Testis (tissue), 3 donors: ENCODE measurements around the gene IL5RA. TPM values are rescaled to one million over a fixed set of nuclear protein-coding genes. Genes with fewer than 3 reads are reported as not detected.

Experiments
- DNase-seq: peaks from one replicate; pipeline ENCODE4 v3.0.0-alpha.2; 2019
- H3K27ac ChIP-seq, 2 donors: fragments of 200-600 bp; sonication (generic); one replicate each; pipeline ENCODE4 v1.5.1; 2019
- H3K27me3 ChIP-seq: fragments of 200-600 bp; sonication (generic); one replicate; pipeline ENCODE4 v1.5.1; 2019
- H3K36me3 ChIP-seq: fragments of 200-600 bp; sonication (generic); one replicate; pipeline ENCODE4 v1.5.1; 2017; ENCODE audit warnings: low read depth; ENCODE audit errors: missing control alignments
- H3K4me1 ChIP-seq: fragments of 200-600 bp; sonication (generic); one replicate; pipeline ENCODE4 v1.5.1; 2019
- H3K4me3 ChIP-seq, 2 donors: fragments of 200-600 bp; sonication (generic); one replicate each; pipeline ENCODE4 v1.5.1; 2017 to 2019
- H3K9me3 ChIP-seq: fragments of 200-600 bp; sonication (generic); one replicate; pipeline ENCODE4 v1.5.1; 2017
- CTCF ChIP-seq, 3 experiments: fragments of 450-650 bp in 2 of 3; fragments of 200-600 bp in 1 of 3; sonication (generic) in 1 of 3; IDR thresholded peaks; one replicate each; pipeline ENCODE4 v1.5.1; 2016 to 2019; ENCODE audit warnings: antibody characterized with exemption in 3 of 3, mild to moderate bottlenecking in 2 of 3, moderate library complexity in 1 of 3
- POLR2A ChIP-seq: fragments of 450-650 bp; IDR thresholded peaks from one replicate; pipeline ENCODE4 v1.6.1; 2017; ENCODE audit warnings: antibody characterized with exemption, mild to moderate bottlenecking, moderate library complexity
- WGBS, 2 donors: methylation state at CpG; one replicate each; pipeline ENCODE4 v1.1.5; 2018; 5-methylcytosine and 5-hydroxymethylcytosine counted together
- intact Hi-C: fragments of 100-400 bp; cut with DNase I; formaldehyde crosslinking; loops from one replicate; pipeline ENCODE4 v1.15.1; 2023; ENCODE audit warnings: low total_unique reads
- polyA plus RNA-seq: library from polyadenylated mRNA; stranded (reverse); fragments of 350-450 nt; fragmentation: Illumina TruSeq; extraction: RNeasy Lipid Tissue Mini Kit (QIAGEN cat#74804); gene quantifications from one replicate; pipeline ENCODE4 v1.2.3, GENCODE V29; 2014; ENCODE audit warnings: low read depth, low replicate concordance; ENCODE audit not compliant: insufficient read depth
- total RNA-seq, 2 donors: library from RNA; depleted of rRNA; stranded (reverse); fragments of >200 nt; gene quantifications; one replicate each; pipeline ENCODE4 v1.2.3, GENCODE V29; 2016

IL5RA gene
- total and polyA plus RNA-seq, 3 donors from 2014 or later: 0.43 to 1.8 (median 0.87) TPM

GRCh38 chr3:3069723-3070122 is 40.5 kb downstream of the IL5RA start:
- no peaks in the 10 kb centered on the region for H3K36me3 ChIP-seq
- no peaks in the 10 kb centered on the region for H3K9me3 ChIP-seq
- H3K4me1 ChIP-seq: no peaks in the 10 kb centered on the region
- intact Hi-C loops: no loop called here
- TF ChIP-seq CTCF (IDR thresholded peaks at IDR 0.05) (no peak), POLR2A (no peak)
- 83 to 88% methylated on average over 5 of the region's 5 CpGs for WGBS, 2 donors
- H3K4me3 ChIP-seq: no peak overlapping the region
- H3K27ac ChIP-seq: no peak overlapping the region
- H3K27me3 ChIP-seq: no peaks in the 10 kb centered on the region
- DNase-seq: no peak

GRCh38 chr3:3068358-3068881 is 41.8 kb downstream of the IL5RA start:
- H3K4me3 ChIP-seq: no peak overlapping the region
- no peaks in the 10 kb centered on the region for H3K36me3 ChIP-seq
- no peaks in the 10 kb centered on the region for H3K9me3 ChIP-seq
- no peak overlapping the region for H3K27ac ChIP-seq
- WGBS, 2 donors: 92 to 100% methylated on average over 1 of the region's 1 CpG
- no peaks in the 10 kb centered on the region for H3K4me1 ChIP-seq
- DNase-seq: no peak
- H3K27me3 ChIP-seq: no peaks in the 10 kb centered on the region
- no peak for TF ChIP-seq POLR2A
- intact Hi-C loops: no loop called here

DNA sequence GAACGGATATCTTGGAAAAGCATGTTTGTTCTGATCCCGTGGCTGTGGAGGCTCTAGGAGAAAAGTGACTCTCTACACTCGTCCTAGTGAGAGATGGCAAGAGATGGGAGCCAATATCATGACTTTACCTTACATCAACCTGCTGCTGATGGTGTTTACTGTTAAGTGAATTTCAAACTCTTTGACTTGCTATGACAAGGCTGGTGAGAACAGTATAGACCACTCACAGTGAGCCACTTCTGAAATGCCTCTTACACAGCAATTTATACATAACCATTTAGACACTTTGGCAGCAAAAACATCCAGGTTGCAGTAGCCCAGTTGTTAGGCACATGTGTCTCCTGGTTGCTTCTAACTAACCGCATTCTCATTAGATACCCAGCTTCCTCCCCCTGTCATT is 43.3 kb downstream of the IL5RA start:
- Histone ChIP-seq H3K9me3 (no peaks in the 10 kb centered on the region), H3K4me3 (no peak overlapping the region), H3K4me1 (no peaks in the 10 kb centered on the region), H3K27me3 (no peaks in the 10 kb centered on the region), H3K27ac (no peak overlapping the region), H3K36me3 (no peaks in the 10 kb centered on the region)
- intact Hi-C loops: no loop called here
- WGBS, 2 donors: 77 to 83% methylated on average over 4 of the region's 4 CpGs
- TF ChIP-seq POLR2A: no peak
- TF ChIP-seq CTCF (IDR thresholded peaks at IDR 0.05): no peak
- no peak for DNase-seq

- no peak for TF ChIP-seq POLR2A
- no peak for DNase-seq
- intact Hi-C loops: no loop called here
- no peaks in the 10 kb centered on the region for H3K4me1 ChIP-seq
- no peak overlapping the region for H3K27ac ChIP-seq
- no peak overlapping the region for H3K4me3 ChIP-seq
- no peaks in the 10 kb centered on the region for H3K9me3 ChIP-seq
- 19 to 55% methylated on average over 2 of the region's 2 CpGs for WGBS, 2 donors
- H3K27me3 ChIP-seq: no peaks in the 10 kb centered on the region
- H3K36me3 ChIP-seq: no peaks in the 10 kb centered on the region
Observed at GRCh38 chr3:3066378-3066777, 43.8 kb downstream of the IL5RA start.

GRCh38 chr3:3065876-3066275 is 44.3 kb downstream of the IL5RA start:
- WGBS, 2 donors: 81 to 89% methylated on average over 2 of the region's 2 CpGs
- Histone ChIP-seq H3K27me3 (no peaks in the 10 kb centered on the region), H3K4me3 (no peak overlapping the region), H3K36me3 (no peaks in the 10 kb centered on the region), H3K9me3 (no peaks in the 10 kb centered on the region), H3K4me1 (no peaks in the 10 kb centered on the region), H3K27ac (no peak overlapping the region)
- no peak for DNase-seq
- TF ChIP-seq CTCF (IDR thresholded peaks at IDR 0.05): no peak
- TF ChIP-seq POLR2A: no peak
- intact Hi-C loops: no loop called here

DNA sequence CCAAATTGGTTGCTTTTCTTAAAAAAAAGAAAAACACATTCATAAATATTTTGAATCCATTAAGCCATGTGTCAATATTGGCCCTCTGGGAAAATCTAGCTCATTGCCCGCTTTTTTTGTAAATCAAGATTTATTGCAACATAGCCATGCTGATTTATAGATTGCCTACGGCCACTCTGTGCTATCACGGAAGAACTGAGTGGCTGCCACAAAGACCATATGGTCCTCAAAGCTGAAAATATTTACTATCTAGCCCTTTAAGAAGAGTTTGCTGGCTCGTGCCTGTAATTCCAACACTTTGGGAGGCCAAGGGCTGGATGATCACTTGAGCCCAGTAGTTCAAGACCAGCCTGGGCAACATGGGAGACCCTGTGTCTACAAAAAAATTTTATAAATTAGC is 45.9 kb downstream of the IL5RA start:
- no peaks in the 10 kb centered on the region for H3K4me1 ChIP-seq
- H3K27ac ChIP-seq: no peak overlapping the region
- no peak for DNase-seq
- TF ChIP-seq POLR2A (no peak), CTCF (IDR thresholded peaks at IDR 0.05) (no peak)
- no peak overlapping the region for H3K4me3 ChIP-seq
- H3K9me3 ChIP-seq: no peaks in the 10 kb centered on the region
- intact Hi-C loops: no loop called here
- H3K27me3 ChIP-seq: no peaks in the 10 kb centered on the region
- 59 to 74% methylated on average over 4 of the region's 4 CpGs for WGBS, 2 donors
- H3K36me3 ChIP-seq: no peaks in the 10 kb centered on the region
